DND-41 (cell line): ENCODE data around the gene ANO1.

Experiments
- CTCF ChIP-seq: IDR thresholded peaks from 2 replicates; pipeline ENCODE4 v1.5.1; 2012; ENCODE audit warnings: borderline replicate concordance, low read length, moderate library complexity, mild to moderate bottlenecking; ENCODE audit not compliant: poor library complexity, severe bottlenecking; ENCODE audit errors: extremely low read depth
- EZH2 ChIP-seq: IDR thresholded peaks from 3 replicates; pipeline ENCODE4 v1.6.1; 2012; ENCODE audit warnings: borderline replicate concordance, low read depth, mild to moderate bottlenecking, moderate library complexity, low read length, inconsistent platforms; ENCODE audit not compliant: severe bottlenecking

- TF ChIP-seq CTCF (no peak), EZH2 (no peak)
These were observed 132.0 kb downstream of the ANO1 start for GRCh38 chr11:70210051-70210501.
